ENCODE results near the gene R3HDM4.
A peak's percentile ranks its signal among the peaks of the same experiment; 100 is the strongest.
"Not testable (repeated sequence)": the region's sequence is repeated elsewhere in the genome, so short reads cannot be mapped to it uniquely, and the experiment has no call there.

Gene R3HDM4

DNA sequence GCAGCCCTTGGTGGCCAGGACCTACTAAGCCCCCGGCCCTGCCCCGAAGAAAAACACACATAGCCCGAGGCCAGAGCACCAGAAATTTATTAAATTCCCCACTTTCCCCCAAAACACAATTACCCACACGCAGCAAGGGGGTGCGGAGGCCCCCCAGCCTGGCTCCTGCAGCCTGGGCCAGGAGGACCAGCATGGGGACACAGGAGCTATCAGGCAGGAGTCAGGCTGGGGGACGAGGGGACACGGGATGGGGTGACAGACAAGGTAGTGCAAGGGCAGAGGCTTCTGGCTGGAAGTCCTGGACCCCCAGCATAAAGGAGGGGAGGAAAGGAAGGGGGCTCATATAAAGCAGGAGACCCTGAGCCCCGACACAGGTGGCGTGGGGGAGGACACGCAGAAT, 16.6 kb downstream of the R3HDM4 start:
- ChIA-PET POLR2A (no interaction called here), CTCF (no interaction called here)
- TF ChIP-seq FOXK2 (IDR thresholded peaks at IDR 0.05) (no peak), SP1 (IDR thresholded peaks at IDR 0.05) (no peak), ZNF384 (IDR thresholded peaks at IDR 0.05) (no peak), CTBP1 (IDR thresholded peaks at IDR 0.05; ENCODE audit: borderline replicate concordance) (no peak), FOXA1 (IDR thresholded peaks at IDR 0.05) (no peak), ELF4 (IDR thresholded peaks at IDR 0.05) (no peak), NFRKB (IDR thresholded peaks at IDR 0.05) (no peak), LEF1 (IDR thresholded peaks at IDR 0.05; ENCODE audit: borderline replicate concordance) (no peak), L3MBTL2 (conservative IDR thresholded peaks at IDR 0.05) (no peak), SUZ12 (IDR thresholded peaks at IDR 0.05) (no peak), BHLHE40 (IDR thresholded peaks at IDR 0.05; ENCODE audit: borderline replicate concordance) (no peak), TARDBP (IDR thresholded peaks at IDR 0.05) (no peak)
- no peak for DNase-seq (ENCODE audit: extremely low spot score)

DNA sequence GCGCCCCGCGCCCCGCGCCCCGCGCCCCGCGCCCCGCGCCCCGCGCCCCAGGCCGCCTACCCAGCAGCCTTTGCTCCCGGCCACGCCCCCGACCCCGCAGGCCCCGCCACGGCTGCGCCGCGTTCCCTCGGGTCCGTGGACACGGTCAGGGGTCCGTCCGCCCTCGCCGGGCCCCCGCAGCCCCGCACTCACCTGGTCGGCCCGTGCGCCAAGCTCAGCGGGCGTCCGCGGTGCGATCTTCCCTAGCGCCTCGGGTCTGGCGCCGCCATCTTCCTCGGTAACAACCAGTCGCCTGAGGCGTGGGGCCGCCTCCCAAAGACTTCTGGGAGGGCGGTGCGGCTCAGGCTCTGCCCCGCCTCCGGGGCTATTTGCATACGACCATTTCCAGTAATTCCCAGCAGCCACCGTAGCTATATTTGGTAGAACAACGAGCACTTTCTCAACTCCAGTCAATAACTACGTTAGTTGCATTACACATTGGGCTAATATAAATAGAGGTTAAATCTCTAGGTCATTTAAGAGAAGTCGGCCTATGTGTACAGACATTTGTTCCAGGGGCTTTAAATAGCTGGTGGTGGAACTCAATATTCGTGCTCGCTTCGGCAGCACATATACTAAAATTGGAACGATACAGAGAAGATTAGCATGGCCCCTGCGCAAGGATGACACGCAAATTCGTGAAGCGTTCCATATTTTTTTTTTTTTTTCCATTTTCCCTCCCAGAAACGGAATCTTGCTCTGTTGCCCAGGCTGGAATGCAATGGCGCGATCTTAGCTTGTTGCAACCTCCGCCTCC, 19.9 kb downstream of the R3HDM4 start, which contains the start of the genes MED16 and RNU6-9:
MED16 (minus strand) TSS at position 294 of the 796 bp plus-strand sequence. CDS start 2,056 bp downstream, outside the sequence.
RNU6-9 (plus strand) TSS at position 591 of the 796 bp plus-strand sequence.
- TF ChIP-seq TARDBP (IDR thresholded peaks at IDR 0.05) (peak; percentile 33; the same call in 1 of the 2 replicates), L3MBTL2 (conservative IDR thresholded peaks at IDR 0.05) (no peak)
- POLR2A ChIA-PET = interaction anchor here (0.7 to 1.7 kb wide), 3 partner anchors 10 to 14 kb away, joined by 3 to 4 read pairs (median 4); no protein-coding TSS in a partner anchor
- peak; percentile 99 for DNase-seq (ENCODE audit: extremely low spot score)
- CTCF ChIA-PET = interaction anchor here (0.6 to 1.3 kb wide), 3 partner anchors 9 to 123 kb away, joined by 3 to 4 read pairs (median 3); no protein-coding TSS in a partner anchor

DNA sequence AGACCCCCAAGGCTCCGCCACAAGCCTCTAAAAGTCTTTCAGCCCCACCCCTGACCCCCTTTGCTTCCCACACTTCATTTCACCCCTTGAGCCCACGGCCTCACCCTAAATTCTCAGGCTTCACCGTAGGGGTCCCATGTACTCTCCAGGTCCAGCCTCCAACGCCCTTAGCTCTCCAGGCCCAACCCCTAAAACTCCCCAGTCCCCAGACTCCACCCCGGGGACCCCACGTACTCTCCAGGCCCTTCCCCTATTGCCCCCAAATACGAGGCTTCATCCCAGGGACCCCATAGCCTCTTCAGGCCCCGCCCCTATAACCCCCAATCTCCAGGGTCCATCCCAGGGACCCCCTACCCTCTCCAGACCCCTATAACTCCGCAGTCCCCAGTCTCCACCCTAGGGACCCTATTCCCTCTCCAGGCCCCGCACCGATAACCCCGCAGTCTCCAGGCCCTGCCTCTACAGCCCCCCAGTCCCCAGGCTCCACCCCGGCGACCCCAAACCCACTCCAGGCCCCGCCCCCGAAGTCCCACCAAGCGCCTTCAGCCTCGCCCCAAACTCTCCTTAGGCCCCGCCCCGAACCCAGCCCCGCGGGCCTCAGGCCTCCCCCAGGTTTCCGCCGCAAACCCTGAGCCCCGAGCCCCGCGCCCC, 20.7 kb downstream of the R3HDM4 start:
- ChIA-PET CTCF (interaction anchor here (0.6 to 1.3 kb wide), 2 partner anchors 36 to 123 kb away, joined by 3 read pairs; no protein-coding TSS in a partner anchor), POLR2A (interaction anchor here (1.7 kb wide), 1 partner anchor 9 kb away, joined by 4 read pairs; no protein-coding TSS in a partner anchor)
- no peak for TF ChIP-seq LEF1 (IDR thresholded peaks at IDR 0.05; ENCODE audit: borderline replicate concordance)
- TF ChIP-seq FOXM1 (IDR thresholded peaks at IDR 0.05; ENCODE audit: borderline replicate concordance) = no peak
- TF ChIP-seq SP1 (IDR thresholded peaks at IDR 0.05) = no peak
- TF ChIP-seq TARDBP (IDR thresholded peaks at IDR 0.05) = no peak
- TF ChIP-seq SUZ12 (IDR thresholded peaks at IDR 0.05) = no peak
- no peak for TF ChIP-seq ELF4 (IDR thresholded peaks at IDR 0.05)
- TF ChIP-seq ARNT (IDR thresholded peaks at IDR 0.05) = no peak
- TF ChIP-seq HDGF (IDR thresholded peaks at IDR 0.05; ENCODE audit: borderline replicate concordance) = no peak
- TF ChIP-seq ZNF384 (IDR thresholded peaks at IDR 0.05) = no peak
- no peak for TF ChIP-seq BHLHE40 (IDR thresholded peaks at IDR 0.05; ENCODE audit: borderline replicate concordance)
- no peak for TF ChIP-seq FOXK2 (IDR thresholded peaks at IDR 0.05)
- TF ChIP-seq NFRKB (IDR thresholded peaks at IDR 0.05) = no peak
- no peak for TF ChIP-seq CTBP1 (IDR thresholded peaks at IDR 0.05; ENCODE audit: borderline replicate concordance)
- no peak for TF ChIP-seq L3MBTL2 (conservative IDR thresholded peaks at IDR 0.05)
- no peak for TF ChIP-seq FOXA1 (IDR thresholded peaks at IDR 0.05)
- TF ChIP-seq PKNOX1 (IDR thresholded peaks at IDR 0.05) = no peak
- DNase-seq (ENCODE audit: extremely low spot score) = no peak

DNA sequence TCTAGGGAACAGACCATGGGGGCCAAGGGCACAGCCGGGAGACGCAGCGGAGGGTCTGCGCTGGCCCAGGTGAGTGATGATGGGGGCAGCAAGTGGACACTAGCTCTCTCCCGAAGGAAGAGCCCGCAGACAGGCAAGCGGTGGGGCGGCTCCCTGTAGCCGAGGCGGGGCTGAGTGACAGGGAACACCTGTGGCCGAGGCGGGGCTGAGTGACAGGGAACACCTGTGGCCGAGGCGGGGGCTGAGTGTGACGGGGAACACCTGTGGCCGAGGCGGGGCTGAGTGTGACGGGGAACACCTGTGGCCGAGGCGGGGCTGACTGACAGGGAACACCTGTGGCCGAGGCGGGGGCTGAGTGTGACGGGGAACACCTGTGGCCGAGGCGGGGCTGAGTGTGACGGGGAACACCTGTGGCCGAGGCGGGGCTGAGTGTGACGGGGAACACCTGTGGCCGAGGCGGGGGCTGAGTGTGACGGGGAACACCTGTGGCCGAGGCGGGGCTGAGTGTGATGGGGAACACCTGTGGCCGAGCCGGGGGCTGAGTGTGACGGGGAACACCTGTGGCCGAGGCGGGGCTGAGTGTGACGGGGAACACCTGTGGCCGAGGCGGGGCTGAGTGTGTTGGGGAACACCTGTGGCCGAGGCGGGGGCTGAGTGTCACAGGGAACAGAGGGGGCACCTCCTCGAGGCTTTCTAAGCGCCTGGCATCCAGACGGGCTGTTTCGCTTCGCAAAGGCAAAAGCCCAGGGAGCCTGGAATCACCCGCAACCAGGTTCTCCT, 21.4 kb downstream of the R3HDM4 start:
- DNase-seq (ENCODE audit: extremely low spot score); CTCF ChIA-PET: not testable (repeated sequence)
- POLR2A ChIA-PET = interaction anchor here (1.7 kb wide), 1 partner anchor 9 kb away, joined by 4 read pairs; no protein-coding TSS in a partner anchor

DNA sequence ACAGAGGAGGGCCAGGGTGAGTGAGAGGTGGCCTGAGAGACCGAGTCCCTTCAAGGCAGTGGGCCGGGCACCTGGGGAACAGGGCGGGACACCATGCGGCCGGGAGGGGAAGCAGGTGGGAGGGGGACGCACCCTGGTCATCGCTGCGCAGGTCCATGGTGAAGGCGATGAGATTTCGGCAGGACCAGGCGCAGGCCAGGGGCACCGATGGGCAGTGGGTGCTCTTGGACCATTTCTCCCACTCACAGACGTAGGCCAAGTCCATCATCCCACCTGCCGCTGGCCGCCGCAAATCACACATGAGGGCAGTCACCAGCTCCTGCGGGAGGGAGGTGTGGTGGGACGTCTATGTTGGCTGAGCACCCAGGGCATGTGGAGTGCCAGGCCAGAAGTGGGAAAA, 22.2 kb downstream of the R3HDM4 start:
- POLR2A ChIA-PET = no interaction called here
- no peak for DNase-seq (ENCODE audit: extremely low spot score)
- CTCF ChIA-PET = no interaction called here
- TF ChIP-seq ZNF384 (IDR thresholded peaks at IDR 0.05) = no peak
- TF ChIP-seq HDGF (IDR thresholded peaks at IDR 0.05; ENCODE audit: borderline replicate concordance) = no peak
- TF ChIP-seq BHLHE40 (IDR thresholded peaks at IDR 0.05; ENCODE audit: borderline replicate concordance) = no peak
- no peak for TF ChIP-seq FOXM1 (IDR thresholded peaks at IDR 0.05; ENCODE audit: borderline replicate concordance)
- no peak for TF ChIP-seq FOXA1 (IDR thresholded peaks at IDR 0.05)
- TF ChIP-seq SP1 (IDR thresholded peaks at IDR 0.05) = no peak
- TF ChIP-seq TARDBP (IDR thresholded peaks at IDR 0.05) = no peak
- no peak for TF ChIP-seq NFRKB (IDR thresholded peaks at IDR 0.05)
- TF ChIP-seq PKNOX1 (IDR thresholded peaks at IDR 0.05) = no peak

DNA sequence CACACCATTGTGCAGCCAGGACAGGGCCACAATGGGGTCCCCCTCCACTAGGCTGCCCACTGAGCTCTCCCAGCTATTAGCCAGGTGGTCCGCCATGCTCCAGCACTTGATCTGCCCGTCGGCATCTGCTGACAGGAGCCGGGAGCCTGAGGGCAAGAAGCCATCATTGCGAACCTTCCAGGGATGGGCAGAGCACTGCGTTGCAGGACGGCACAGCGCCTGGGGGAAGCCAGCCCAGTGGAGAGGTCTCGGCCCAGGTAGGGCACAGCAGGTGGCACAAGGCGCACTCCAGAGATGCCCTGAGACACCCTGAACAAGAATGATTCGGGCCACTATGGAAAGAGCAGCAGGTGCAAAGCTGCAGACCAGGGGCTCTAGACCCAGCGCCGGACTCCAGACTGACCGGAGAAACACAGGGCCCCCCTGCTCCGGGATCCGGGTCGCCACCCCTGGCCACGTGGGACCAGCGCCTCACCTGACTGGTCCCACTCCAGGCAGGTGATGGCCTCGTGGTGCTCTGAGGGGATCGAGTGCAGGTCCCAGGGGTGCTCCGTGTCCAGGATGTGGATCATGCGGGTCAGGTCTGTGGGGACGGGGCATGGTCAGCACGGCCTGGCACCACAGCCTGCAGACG, 23.2 kb downstream of the R3HDM4 start:
- ChIA-PET POLR2A (no interaction called here), CTCF (no interaction called here)
- DNase-seq (ENCODE audit: extremely low spot score) = no peak
- no peak for TF ChIP-seq ELF4 (IDR thresholded peaks at IDR 0.05)
- no peak for TF ChIP-seq NFRKB (IDR thresholded peaks at IDR 0.05)
- TF ChIP-seq BHLHE40 (IDR thresholded peaks at IDR 0.05; ENCODE audit: borderline replicate concordance) = no peak
- no peak for TF ChIP-seq L3MBTL2 (conservative IDR thresholded peaks at IDR 0.05)
- TF ChIP-seq ZNF384 (IDR thresholded peaks at IDR 0.05) = no peak
- no peak for TF ChIP-seq LEF1 (IDR thresholded peaks at IDR 0.05; ENCODE audit: borderline replicate concordance)
- no peak for TF ChIP-seq SP1 (IDR thresholded peaks at IDR 0.05)
- no peak for TF ChIP-seq FOXM1 (IDR thresholded peaks at IDR 0.05; ENCODE audit: borderline replicate concordance)
- no peak for TF ChIP-seq FOXK2 (IDR thresholded peaks at IDR 0.05)
- no peak for TF ChIP-seq SUZ12 (IDR thresholded peaks at IDR 0.05)
- no peak for TF ChIP-seq TARDBP (IDR thresholded peaks at IDR 0.05)
- no peak for TF ChIP-seq HDGF (IDR thresholded peaks at IDR 0.05; ENCODE audit: borderline replicate concordance)
- no peak for TF ChIP-seq PKNOX1 (IDR thresholded peaks at IDR 0.05)
- no peak for TF ChIP-seq CTBP1 (IDR thresholded peaks at IDR 0.05; ENCODE audit: borderline replicate concordance)
- no peak for TF ChIP-seq FOXA1 (IDR thresholded peaks at IDR 0.05)
- TF ChIP-seq ARNT (IDR thresholded peaks at IDR 0.05) = no peak

Data from HEK293T (cell line).